Dedifferentiated amniotic fluid mesenchymal stem cell (primary cell): ENCODE data around the gene HECTD1.
"Not testable (repeated sequence)": the region's sequence is repeated elsewhere in the genome, so short reads cannot be mapped to it uniquely, and the experiment has no call there.

Experiments
- DNase-seq: peaks from one replicate; pipeline ENCODE4 v3.0.0-alpha.2; 2016; ENCODE audit errors: extremely low spot score

HECTD1 gene

DNA sequence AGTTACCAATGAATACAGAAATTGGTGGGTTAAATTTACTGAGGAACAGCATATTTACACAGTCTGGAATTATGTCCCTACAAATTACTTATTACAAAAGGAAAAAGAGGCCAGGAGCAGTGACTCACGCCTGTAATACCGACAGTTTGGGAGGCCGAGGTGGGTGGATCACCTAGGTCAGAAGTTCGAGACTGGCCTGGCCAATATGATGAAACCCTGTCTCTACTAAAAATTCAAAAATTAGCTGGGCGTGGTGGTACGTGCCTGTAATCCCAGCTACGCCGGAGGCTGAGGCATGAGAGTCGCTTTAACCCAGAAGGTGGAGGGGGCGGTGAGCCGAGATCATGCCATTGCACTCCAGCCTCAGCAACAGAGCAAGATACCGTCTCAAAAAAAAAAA is 52.6 kb downstream of the HECTD1 start:
- no peak for DNase-seq

DNA sequence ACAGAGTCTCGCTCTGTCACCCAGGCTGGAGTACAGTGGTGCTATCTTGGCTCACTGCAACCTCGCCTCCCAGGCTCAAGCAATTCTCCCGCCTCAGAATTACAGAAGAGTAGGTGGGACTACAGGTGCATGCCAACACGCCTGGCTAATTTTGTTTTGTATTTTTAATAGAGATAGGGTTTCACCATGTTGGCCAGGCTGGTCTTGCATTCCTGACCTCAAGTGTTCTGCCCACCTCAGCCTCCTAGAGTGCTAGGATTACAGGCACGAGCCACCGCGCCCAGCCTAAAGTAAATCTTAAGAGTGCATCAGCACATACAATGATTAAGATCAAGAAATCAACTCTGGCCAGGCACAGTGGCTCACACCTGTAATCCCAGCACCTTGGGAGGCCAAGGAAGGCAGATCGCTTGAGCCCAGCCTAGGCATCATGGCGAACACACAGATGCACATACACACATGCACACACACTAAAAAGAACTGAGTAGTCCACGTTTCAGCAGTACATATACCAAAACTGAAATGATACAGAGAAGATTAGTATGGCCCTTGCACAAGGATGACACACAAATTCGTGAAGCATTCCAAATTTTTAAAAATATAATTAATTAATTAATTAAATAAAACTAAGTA is 65.0 kb downstream of the HECTD1 start:
- no peak for DNase-seq

DNA sequence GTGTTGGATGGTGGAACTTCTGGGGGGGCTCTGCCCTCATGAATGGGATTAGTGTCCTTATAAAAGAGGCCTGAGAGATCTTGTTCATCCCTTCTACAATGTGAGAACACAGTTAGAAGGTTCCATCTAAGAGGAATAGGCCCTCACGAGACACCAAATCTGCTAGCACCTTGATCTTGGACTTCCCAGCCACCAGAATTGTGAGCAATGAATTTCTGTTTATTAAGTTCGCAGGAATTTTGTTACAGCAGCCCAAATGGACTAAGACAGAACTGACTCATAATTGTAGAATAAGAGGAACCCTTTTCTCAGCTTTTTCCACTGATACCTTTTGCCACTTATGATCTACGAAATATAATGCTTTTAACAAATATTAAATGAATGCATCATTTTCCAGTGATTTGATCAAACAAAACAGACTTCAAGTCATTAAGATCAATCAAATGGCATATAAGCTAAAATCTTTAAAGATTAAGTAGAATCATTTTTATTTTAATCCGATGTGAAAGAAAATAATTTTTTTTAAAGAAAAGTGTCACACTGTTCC is 68.2 kb downstream of the HECTD1 start:
- no peak for DNase-seq

DNA sequence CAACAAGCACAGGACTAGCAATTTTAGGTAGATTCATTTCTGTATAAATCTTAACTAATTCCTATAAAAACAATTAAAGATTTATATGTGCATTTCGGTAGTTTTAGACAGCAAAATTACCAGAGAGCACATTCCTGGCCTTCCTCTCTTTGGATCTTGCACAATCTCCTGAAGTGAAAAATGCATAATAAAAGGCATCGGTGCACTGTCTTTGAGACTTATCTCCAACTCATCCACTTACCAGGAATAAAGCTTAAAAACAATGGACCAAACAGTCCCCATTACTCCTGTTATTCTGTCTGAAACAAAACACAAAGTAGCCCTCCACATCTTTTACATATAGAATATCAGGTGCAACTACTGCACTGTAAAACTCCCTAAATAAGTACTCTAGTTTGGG is 69.3 kb downstream of the HECTD1 start:
- DNase-seq = no peak

DNA sequence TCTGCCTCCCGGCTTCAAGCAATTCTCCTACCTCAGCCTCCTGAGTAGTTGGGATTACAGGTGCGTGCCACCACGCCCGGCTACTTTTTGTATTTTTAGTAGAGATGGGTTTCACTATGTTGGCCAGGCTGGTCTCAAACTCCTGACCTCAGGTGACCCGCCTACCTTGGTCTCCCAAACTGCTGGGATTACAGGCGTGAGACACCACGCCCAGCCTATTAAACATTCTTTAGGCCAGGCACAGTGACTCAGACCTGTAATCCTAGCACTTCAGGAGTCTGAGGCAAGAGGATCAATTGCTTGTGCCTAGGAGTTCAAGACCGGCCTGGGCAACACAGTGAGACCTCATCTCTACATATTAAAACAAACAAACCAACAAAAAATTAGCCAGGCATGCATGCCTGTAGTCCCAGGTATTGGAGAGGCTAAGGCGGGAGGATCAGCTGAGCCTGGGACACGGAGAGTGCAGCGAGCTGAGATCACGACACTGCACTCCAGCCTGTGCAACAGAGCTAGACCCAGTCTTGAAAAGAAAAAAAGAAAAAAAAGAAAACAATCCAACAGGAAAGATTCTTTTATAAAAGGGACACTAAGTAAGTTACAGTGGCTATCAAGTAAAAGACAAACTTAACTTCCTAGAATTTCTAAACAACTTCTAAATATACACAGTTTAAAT is 70.2 kb downstream of the HECTD1 start:
- no peak for DNase-seq

DNA sequence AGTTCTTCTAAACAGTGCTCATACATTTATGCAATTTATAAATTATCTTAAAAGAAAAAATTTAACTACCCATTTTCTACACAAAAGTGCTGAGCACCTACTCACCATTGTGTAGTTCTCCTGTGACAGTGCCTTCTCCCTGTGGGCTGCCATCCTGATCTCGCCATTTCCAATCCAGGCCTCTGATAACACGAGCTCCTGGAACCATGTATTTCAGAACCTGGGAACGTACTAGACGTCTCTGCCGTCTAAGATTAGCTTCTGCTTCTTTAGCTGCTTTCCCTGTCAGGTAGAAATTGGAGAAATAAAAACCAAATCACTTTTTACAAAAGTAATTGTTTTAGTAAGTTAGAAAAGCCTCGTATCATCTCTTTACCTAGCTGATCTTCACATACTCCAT is 74.5 kb downstream of the HECTD1 start:
- no peak for DNase-seq

DNA sequence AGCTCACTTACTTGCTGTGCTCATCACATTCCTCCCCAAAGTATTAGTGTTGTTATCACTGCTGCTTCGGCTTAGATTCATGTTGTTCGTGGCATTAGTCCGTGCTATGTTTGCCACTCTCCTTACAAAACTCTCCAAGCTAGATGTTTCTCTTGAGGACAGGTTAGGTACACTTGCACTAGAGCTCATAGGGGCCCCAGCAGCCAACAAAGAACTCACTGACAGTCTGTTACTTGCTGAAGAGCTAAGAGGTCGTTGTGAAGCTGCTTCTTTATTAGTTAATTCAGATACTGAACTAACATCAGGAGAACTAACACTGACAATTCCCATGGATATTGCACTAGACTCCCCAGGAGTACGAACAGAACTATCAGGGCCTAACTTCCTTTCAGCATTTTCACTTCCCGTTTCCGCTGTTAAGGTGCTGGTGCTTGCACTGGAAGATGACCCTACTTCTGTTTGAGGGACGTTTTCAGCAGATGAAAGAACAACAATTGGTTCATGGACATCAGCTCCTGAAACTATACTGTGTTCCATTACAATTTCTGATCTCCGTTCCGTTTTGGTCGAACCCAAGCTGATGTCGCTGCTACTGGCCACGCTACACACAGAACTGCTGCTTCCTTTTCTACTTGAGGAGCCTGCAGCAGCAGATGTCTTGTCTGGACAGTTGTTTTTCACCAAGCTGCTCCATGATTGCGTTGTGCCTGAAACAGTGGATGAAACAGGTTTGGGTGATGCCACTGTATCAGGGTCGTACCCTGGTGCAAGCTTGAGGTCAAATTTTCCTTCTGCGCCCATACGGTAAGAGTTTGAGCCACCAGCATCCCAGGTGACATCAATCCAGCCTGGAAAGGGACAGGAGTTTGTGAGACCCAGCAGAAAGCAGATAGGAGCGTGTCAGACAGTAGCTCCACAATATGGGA is 78.7 kb downstream of the HECTD1 start:
- no peak for DNase-seq

DNA sequence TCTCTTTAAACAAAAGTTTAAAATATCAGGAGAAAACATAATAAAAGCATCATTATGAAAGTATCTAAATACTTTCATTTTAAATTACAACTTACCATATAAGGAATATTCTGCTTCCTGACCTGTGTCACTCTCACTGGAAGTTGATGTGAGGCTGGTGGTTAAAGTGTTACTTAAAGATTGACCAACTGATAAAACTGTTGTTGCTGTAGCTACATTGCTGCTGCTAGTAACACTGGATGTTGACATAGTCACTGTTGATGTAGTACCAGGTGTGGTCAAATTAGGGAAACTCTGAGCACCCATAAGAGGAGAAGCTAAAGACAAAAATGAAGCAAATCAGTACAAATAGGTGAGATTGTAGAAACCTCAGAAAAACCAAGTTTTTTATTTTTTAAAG is 79.9 kb downstream of the HECTD1 start:
- no peak for DNase-seq

DNA sequence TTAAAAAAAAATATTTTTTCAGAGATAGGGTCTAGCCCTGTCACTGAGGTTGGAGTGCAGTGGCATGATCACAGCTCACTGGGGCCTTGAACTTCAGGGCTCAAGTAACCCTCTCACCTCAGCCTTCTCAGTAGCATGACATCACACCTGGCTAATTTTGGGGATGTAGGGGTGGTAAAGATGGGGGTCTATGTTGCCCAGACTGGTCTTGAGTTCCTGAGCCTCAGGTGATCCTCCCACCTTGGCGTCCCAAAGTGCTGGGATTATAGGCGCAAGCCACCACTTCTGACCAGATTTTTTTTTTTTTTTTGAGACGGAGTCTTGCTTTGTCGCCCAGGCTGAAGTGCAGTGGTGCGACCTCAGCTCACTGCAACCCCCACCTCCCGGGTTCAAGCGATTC is 80.9 kb downstream of the HECTD1 start:
- DNase-seq = no peak

DNA sequence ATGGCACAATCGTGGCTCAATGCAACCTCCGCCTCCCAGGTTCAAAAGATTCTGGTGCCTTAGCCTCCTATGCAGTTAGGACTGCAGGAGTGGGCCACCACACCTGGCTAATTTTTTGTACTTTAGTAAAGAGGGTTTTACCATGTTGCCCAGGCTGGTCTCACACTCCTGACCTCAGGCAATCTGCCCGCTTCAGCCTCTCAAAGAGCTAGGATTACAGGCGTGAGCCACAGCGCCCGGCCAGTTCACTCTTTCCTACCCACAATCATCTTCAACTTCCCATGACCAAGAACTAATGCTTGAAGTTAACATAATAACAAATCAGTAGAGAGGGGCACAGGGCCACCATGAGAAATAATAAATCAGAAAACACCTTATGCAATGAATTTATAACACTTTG is 82.4 kb downstream of the HECTD1 start:
- no peak for DNase-seq

DNA sequence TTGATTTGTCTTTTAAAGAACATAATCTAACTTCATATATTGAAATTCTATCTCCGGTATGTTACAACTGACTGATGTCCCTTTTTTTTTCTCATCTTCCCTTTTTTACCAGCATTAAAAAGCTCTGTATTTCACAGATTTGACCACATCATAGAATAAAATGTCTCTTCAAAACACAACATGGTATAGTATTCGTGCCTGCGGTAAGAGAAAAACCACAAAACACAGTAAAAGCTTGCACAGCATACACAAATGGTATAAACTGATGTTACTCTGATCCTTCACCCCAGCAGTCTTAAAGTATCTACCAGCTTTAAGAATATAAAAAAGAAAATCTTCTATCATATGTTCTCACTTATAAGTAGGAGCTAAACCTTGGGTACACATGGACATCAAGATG is 83.4 kb downstream of the HECTD1 start:
- DNase-seq = no peak

DNA sequence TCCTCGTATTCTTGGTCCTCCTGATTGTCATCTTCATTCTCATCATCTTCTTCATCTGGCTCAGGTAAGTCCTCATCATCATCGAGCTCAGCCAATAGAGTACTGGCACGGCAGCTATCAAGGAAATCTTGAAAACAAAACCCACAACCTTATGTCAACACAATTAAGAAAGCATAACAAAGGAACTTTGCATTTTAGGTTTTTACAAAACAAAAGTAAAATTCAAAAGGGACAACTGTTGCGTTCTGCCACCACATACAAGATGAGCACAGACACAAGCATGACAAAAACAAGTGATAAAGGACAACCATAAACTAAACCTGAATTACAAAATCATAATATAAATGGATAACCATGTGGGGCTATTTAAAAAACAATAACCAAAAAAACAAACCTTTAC is 84.7 kb downstream of the HECTD1 start:
- no peak for DNase-seq

DNA sequence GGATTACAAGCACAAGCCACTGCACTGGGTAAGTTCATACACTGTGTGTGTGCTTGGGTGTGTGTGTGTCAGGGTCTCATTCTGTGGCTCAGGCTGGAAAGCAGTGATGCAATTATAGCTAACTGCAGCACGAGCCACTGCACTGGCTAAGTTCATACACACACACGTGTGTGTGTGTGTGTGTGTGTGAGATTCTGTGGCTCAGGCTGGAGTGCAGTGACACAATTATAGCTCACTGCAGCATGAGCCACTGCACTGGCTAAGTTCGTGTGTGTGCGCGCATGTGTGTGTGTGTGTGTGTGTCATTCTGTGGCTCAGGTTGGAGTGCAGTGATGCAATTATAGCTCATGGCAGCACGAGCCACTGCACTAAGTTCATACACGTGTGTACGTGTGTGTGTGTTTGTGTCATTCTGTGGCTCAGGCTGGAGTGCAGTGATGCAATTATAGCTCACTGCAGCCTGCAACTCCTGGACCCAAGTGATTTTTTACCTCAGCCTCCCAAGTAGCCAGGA is 85.4 kb downstream of the HECTD1 start:
- no peak for DNase-seq

DNA sequence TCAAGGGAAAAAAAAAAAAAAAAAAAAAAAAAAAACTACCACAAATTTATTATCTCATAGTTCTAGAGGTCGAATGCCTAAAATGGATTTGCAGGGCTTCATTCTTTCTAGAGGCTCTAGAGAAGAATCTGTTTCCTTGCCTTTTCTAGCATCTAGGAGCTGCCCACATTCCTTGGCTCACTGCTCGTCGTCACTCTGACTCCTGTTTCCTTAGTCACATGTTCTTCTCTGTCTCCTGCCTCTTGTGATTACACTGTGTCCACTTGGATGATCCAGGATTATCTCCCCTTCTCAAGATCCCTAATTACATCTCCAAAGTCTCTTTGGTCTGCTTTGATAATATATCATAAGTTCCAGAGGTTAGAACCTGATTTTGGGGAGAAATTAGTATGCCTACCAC is 88.7 kb downstream of the HECTD1 start:
- no peak for DNase-seq

DNA sequence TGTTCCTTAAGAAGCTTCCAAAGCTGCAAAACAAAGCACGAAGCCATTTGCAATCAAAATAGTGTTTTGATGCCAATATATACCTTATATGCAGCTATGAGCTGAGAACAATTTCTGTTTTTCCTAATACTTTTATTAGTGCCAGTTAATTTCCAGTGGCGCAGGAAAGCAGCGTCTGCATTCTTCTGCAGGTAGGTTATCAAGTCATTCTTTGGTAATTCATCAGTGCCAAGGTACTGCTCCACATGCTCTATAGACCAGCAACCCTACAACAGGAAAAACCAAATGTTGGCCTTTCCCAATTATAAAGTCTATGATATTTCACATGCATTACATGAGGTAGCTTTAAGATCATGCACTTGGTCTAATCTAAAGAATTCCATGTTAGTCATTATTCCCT is 93.8 kb downstream of the HECTD1 start:
- no peak for DNase-seq

DNA sequence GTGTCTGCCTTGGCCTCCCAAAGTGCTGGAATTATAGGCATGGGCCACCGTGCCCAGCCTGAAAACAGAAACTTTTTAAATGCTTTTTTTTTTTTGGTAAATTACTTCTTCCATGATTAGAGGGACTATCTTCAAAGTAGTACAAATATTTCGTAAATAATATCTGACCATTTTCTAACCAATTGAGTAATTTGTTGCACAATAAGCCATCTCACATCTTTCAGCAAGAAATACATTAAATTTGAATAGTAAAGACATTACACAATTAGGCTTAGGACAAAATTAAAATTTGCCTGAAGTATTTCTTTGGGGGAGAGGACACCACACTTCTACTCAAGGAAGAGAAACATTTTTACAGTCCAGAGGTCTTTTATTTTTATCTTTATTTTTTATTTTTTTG is 96.7 kb downstream of the HECTD1 start:
- no peak for DNase-seq

DNA sequence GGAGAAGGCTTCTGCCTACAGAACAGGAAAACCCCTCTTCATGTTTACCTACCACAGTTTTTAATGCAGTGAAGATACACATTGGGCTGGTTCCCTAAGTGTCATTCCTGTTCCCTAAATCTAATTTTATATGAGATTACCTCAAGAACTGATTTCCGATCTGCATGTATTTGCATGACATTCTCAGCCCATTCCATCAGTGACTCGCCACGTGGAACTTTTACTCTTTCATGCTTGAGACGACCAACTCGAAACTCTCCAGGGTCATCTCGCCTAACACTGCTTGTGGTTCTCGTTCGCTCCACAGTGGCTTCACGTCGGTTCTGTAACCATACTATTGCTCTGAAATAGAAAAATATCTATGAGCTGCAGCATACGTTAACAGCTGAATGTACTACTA is 98.3 kb downstream of the HECTD1 start:
- DNase-seq = no peak

DNA sequence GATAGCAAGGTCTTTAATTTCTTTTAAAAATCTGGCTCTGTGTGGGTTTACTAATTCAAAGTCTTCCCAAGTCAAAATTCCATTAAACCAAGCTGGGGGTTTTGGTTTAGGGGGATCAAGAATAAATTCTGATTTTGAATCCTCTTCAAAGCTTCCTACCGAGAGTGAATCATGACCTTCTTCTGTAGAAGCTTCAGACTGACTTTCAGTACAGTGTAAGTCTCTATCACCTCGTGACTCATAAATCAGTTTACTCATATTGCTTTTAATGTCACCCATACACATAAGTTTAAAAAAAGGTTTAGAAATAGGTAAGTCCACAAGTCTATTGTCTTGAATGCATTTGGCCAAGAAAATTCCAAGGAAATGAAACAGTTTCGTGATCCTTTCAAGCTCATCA is 100.8 kb downstream of the HECTD1 start:
- DNase-seq = no peak

DNA sequence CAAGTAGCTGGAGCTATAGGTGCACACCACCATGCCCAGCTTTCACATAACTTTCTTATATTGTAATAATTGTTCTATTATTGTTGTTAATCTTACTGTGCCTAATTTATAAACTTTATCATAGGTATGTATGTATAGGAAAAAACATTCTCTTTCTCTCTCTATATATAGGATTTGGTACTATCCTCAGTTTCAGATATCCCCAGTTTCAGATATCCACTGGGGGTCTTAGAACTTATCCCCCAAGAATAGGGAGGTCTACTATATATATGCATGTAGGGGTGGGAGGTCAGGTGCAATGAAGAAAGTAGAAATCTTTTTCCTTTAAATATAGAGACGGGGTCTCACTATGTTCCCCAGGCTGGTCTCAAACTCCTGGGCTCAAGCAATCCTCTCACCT is 110.5 kb downstream of the HECTD1 start:
- no peak for DNase-seq

DNA sequence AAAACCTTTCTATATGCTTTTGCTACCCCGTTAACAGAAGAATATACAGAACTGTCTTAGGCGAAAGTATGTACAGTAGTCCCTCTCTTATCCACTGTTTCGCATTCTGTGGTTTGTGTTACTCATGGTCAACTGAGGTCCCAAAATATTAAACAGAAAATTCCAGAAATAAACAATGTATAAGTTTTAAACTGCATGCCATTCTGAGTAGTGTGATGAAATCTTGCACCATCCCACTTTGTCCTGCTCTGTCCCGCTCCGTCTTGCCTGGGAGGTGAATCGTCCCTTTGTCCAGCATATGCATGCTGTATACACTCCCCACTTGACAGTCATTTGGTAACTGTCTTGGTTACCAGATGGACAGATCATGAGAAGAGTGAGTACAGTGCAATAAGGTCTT is 111.3 kb downstream of the HECTD1 start:
- no peak for DNase-seq

DNA sequence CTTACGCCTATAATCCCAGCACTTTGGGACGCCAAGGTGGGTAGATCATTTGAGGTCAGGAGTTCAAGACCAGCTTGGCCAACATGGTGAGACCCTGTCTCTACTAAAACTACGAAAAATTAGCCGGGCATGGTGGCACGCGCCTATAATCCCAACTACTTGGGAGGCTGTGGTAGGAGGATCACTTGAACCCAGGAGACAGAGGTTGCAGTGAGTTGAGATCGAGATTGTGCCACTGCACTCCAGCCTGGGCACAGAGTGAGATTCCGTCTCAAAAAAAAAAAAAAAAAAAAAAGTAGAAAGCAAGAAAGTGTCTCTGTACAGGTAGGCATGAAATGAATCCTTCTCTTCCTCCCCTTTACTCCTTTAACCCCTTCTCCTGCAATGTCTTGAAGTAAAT is 111.8 kb downstream of the HECTD1 start:
- not testable (repeated sequence) for DNase-seq
